Neural progenitor cell (in vitro differentiated cells): ENCODE data around the gene TEKT2.

Experiments used
- CTCF ChIP-seq: fragments of 200-600 bp; sonication (generic); IDR thresholded peaks from 2 replicates; pipeline ENCODE4 v1.5.1; 2017; ENCODE audit warnings: antibody characterized with exemption, mild to moderate bottlenecking
- EZH2 ChIP-seq: fragments of 200-600 bp; sonication (generic); IDR thresholded peaks from 2 replicates; pipeline ENCODE4 v1.6.1; 2017; ENCODE audit warnings: antibody characterized with exemption, mild to moderate bottlenecking, moderate library complexity
- EZH2phosphoT487 ChIP-seq: fragments of 200-600 bp; sonication (generic); IDR thresholded peaks from 2 replicates; pipeline ENCODE4 v1.6.1; 2017; ENCODE audit warnings: antibody characterized with exemption

DNA sequence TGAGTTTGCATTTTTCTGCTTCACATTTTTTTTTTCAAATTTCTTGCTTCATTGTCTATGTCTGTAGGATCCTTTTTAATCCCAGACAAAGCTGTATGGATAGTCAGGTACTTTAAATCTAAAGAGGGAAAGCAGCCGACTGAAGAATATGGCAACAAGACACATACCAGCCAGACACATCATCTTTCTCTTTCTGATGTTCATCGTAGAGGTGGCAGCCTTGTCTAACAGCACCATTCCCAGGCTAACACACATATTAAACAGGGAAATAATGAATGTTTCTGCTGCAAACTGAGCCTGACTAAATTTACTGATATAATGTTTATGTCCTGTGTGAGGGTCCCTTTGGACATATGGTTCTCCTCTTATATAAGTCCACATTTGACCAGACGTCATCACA lies 3.7 kb upstream of the TEKT2 start:
- TF ChIP-seq CTCF (no peak), EZH2phosphoT487 (no peak), EZH2 (no peak)
